Measurements from ENCODE around the gene LLGL1.
A peak's percentile ranks its signal among the peaks of the same experiment; 100 is the strongest.

Gene LLGL1

DNA sequence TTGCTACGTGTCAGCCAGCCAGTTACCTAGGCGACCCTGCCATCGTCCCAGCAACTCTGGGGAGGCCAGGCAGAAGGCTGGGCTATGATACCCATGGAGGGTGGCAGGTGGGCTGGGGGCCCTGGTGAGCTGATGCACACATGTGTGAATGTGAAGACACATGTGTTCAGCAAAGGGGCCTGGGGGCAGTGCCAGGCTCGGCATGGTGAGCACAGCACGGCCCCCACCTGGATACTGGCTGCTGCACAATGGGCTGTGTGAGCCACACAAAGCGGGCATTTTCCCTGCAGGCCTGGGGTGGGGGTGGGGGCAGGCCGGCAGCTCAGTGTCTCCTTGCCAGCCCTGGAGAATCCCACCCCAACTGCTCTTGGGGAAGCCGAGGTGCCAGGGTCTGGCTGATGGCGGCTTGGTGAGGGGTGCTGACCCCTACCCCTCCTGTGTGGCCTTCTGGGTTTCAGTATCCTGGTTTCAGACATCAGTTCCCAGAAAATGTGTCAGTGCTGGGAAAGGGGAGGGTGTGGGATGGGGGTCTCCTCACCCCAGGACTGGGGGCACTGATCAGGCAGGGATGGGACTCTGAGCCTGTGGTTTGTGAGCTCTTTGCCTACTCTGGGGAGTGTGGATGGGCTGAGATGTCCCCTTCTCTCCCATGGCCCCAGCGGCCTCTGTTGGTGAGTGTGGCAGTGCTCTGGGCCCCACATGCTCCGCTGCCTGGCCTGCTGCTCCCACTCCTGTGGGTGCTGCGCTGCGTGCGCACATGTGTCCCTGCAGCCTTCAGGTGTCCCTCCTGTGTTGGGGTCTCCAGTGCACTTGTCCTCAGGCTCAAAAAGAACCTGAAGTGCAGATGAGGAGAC, 5.1 kb downstream of the LLGL1 start:
- no peak for DNase-seq (ENCODE audit: low read depth)

- DNase-seq (ENCODE audit: low read depth) = no peak
These were observed 5.7 kb downstream of the LLGL1 start for GRCh38 chr17:18231164-18231563.

- DNase-seq (ENCODE audit: low read depth) = no peak
These were observed 8.5 kb downstream of the LLGL1 start for GRCh38 chr17:18233803-18234518.

GRCh38 chr17:18234853-18235380, 9.5 kb downstream of the LLGL1 start:
- DNase-seq (ENCODE audit: low read depth) = no peak

GRCh38 chr17:18235743-18236256, 10.4 kb downstream of the LLGL1 start:
- no peak for DNase-seq (ENCODE audit: low read depth)

- DNase-seq (ENCODE audit: low read depth) = no peak
These were observed 11.1 kb downstream of the LLGL1 start for GRCh38 chr17:18236494-18236893.

- DNase-seq (ENCODE audit: low read depth) = no peak
These were observed 12.0 kb downstream of the LLGL1 start for GRCh38 chr17:18237461-18237860.

GRCh38 chr17:18238299-18238698, 12.9 kb downstream of the LLGL1 start:
- DNase-seq (ENCODE audit: low read depth) = no peak

GRCh38 chr17:18240449-18240848, 15.0 kb downstream of the LLGL1 start:
- no peak for DNase-seq (ENCODE audit: low read depth)

DNA sequence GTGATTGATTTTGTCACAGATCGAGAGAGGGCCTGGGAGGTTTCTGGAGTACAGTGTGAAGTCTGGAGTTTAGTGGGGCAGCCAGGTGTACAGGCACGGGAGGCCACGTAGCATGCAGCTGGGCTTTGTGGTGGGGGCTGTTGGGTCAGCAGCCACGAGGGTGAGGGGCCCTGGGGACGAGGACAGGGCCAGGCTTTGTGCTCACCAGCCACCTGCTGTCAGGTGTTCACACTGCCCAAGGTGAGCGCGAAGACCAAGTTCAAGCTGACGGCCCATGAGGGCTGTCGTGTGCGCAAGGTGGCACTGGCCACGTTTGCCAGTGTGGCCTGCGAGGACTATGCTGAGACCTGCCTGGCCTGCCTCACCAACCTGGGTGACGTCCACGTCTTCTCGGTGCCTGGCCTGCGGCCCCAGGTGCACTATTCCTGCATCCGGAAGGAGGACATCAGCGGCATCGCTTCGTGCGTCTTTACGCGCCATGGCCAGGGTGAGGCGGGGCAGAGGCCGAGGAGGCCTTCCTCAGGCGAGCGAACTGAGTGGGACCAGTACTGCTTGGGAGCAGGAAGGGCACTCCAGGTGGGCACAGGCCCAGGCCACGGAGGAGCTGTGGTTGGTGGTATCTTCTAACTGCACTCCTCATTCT, 15.9 kb downstream of the LLGL1 start:
- DNase-seq (ENCODE audit: low read depth) = no peak

DNA sequence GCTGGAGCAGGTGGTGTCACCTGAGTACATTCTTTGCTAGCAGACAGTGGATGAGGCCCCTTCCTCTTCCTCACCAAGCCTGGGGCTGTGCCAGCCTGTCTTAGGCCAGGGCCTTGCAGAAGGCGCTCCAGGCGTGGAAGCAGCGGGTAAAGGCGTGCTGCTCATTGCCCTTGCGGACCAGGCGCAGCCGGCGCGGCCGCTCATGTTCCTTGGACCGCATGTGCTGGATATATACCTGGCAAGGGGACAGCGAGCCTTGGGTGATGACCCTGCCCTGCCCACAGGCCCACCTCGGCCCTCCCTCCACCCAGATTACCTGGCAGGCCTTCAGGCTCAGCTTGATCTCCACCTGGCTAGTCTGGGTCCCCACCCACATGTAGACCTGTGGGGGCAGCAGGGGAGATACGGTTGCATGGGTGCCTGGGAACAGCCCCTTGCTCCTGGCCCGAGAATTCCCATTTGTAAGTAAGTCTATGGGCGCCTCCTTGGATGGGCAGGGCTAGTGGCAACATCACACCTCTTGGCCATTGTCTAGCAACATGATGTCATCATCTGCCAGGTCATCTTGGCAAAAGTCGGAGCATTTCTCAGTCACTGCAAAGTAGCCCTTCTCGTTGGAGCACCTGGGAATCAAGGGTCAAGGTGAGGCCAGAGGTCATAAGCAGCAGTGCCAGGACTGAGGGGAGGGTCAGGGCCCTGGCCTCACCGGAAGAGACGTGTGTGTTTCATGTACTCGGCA, 19.8 kb downstream of the LLGL1 start:
- DNase-seq (ENCODE audit: low read depth) = no peak

GRCh38 chr17:18246109-18246725, 20.8 kb downstream of the LLGL1 start:
- no peak for DNase-seq (ENCODE audit: low read depth)

DNA sequence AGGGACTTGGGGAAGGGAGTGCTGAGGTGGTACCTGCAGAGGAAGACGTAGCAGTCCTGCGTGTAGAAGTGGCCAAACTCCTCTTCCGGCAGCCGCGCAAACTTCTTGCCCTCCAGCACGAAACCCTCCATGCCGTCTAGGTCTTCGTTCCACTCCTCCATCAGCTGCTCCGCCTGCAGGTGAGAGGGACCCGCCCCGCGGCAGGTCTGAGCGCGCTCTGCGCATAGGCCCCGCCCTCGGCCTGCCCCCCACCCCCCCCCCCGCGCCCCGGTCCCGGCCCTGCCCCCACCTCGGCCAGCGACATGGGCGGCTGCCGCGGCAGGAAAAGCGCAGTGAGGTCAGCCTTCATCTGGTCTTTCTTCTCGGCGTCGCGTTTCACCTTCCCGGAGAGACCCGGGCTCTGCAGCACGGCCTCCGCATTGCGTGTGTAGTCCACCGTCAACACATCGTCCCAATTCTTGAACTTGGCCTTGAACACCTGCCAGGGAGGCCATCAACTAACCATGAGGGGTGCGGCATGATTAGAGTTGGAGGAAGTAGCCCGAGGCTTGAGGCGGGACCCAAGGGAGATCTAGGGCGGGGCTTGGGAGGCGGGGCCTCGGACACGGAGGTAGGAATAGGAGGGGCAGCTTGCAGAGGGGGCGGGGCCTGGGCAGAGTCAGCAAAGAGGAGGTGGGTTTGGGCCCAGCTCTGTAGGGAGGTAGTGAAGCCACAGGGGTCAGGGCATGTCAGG, 21.6 kb downstream of the LLGL1 start:
- no peak for DNase-seq (ENCODE audit: low read depth)

- no peak for DNase-seq (ENCODE audit: low read depth)
These were observed 22.2 kb downstream of the LLGL1 start for GRCh38 chr17:18247613-18248001.

GRCh38 chr17:18248300-18248731, 22.9 kb downstream of the LLGL1 start:
- peak; percentile 47 for DNase-seq (ENCODE audit: low read depth)

DNA sequence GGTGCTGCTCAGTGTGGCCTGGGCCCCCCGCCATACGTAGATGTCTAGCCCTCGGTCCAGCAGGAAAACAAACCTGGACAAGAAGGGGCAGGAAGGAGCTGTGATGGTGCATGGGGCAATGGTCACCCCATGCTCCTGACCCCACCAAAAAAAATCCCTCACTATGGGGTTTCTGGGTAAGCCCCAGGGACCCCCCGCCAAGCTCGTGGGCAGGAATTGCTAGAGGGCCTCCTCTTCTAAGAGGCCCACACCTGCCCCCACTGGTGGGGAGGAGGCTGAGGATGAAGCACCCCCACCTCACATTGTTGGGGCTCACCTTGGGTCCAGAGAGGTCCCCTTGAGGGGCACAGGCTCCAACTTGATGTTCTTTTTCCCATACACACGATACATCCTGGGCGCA, 23.4 kb downstream of the LLGL1 start:
- no peak for DNase-seq (ENCODE audit: low read depth)

DNA sequence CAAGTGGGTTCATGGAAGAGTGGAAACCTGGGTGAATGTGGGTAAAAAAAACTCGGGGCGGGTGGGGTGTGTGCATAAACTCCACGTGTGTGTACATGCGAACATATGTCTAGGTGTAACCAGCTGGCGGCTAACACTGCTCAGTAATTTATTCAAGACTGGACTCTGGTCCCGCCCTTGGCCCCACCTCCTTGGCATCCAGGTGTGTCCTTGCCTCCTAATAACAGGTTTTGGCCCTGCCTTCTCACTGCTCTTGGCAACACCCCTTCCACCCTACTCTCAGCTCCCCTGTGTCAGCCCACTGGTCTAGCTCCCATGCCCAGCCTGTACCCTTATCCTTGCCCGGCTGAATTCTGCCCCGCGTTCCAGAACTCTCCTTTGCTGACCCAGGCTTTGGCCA, 24.8 kb downstream of the LLGL1 start:
- DNase-seq (ENCODE audit: low read depth) = no peak

DNA sequence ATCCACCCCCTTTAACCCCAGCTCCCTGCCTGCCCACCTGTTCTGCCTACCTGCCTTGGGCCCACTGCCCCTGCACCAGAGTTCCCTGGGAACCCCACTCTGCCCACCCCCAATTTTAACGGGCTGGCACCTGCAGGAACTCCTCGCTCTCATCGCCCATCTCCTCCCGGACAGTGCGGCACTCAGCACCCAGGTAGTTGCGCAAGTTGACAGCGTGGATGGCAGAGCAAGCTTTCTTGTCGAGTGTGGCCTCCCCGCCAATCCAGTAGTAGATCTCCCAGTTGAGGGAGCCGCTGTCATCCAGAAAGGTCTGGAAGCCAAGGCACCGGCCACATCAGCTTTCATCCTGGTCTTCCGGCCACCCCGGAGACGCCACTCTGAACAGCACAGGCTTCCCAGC, 25.3 kb downstream of the LLGL1 start:
- DNase-seq (ENCODE audit: low read depth) = no peak

- no peak for DNase-seq (ENCODE audit: low read depth)
These were observed 25.8 kb downstream of the LLGL1 start for GRCh38 chr17:18251204-18251603.

DNA sequence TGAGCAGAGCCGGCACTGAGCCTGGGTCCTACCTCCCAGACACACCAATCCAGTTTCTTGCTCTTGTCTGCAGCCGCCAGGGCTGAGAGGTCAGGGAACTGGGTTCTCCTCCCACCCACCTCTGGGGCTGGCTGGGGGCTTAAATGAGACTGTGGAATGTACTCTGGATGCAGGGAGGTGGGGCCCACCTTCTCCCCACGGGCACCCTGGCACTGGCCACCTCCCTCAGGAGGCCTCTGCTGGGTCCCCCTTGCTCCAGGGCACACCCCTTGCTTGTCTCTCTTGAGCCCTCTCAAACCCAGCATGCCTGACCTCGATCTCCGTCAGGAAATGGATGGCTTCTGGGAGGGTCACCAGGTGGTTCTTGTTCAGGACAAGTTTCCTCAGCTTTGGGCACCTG, 26.7 kb downstream of the LLGL1 start:
- no peak for DNase-seq (ENCODE audit: low read depth)

Measured in activated T-cell treated with anti-CD3 and anti-CD28 coated beads for 1 hour (primary cell).